Upper lobe of left lung (tissue), 6 donors: ENCODE data around the gene TUSC2. TPM values are rescaled to one million over a fixed set of nuclear protein-coding genes. Genes with fewer than 3 reads are reported as not detected.
"Not testable (repeated sequence)": the region's sequence is repeated elsewhere in the genome, so short reads cannot be mapped to it uniquely, and the experiment has no call there.

ENCODE experiments used
- ATAC-seq, 2 donors: fragments of 200-7000 bp; cut with Tn5 transposase; one replicate each; pipeline ENCODE4 v1.9.1; 2022; ENCODE audit warnings: mild to moderate bottlenecking in 2 of 2, moderate library complexity in 2 of 2; ENCODE audit not compliant: low FRiP score in 2 of 2
- DNase-seq, 2 donors: peaks; one replicate each; pipeline ENCODE4 v3.0.0-alpha.2; 2019 to 2020
- H3K27ac ChIP-seq, 4 donors: fragments of 200-600 bp; sonication (generic); one replicate each; pipeline ENCODE4 v1.5.1; 2016 to 2019
- H3K27me3 ChIP-seq, 4 donors: fragments of 200-600 bp; sonication (generic); one replicate each; pipeline ENCODE4 v1.5.1; 2017 to 2019
- H3K36me3 ChIP-seq, 4 donors: fragments of 200-600 bp; sonication (generic); one replicate each; pipeline ENCODE4 v1.5.1; 2016 to 2019
- H3K4me1 ChIP-seq, 4 donors: fragments of 200-600 bp; sonication (generic); one replicate each; pipeline ENCODE4 v1.5.1; 2018 to 2019
- H3K4me3 ChIP-seq, 4 donors: fragments of 200-600 bp; sonication (generic); one replicate each; pipeline ENCODE4 v1.5.1; 2017 to 2019; ENCODE audit warnings: mild to moderate bottlenecking in 2 of 4, moderate library complexity in 1 of 4
- H3K9me3 ChIP-seq, 4 donors: fragments of 200-600 bp; sonication (generic); one replicate each; pipeline ENCODE4 v1.5.1; 2018 to 2019
- CTCF ChIP-seq, 6 experiments: fragments of 450-650 bp in 4 of 6; fragments of 200-600 bp in 2 of 6; sonication (generic) in 2 of 6; IDR thresholded peaks; one replicate each; pipeline ENCODE4 v1.5.1; 2016 to 2019; ENCODE audit warnings: antibody characterized with exemption in 6 of 6
- EP300 ChIP-seq, 4 donors: sonication (generic); formaldehyde crosslinking; IDR thresholded peaks; one replicate each; pipeline ENCODE4 v1.5.1; 2017; ENCODE audit warnings: antibody characterized with exemption in 4 of 4, control low read depth in 2 of 4
- POLR2A ChIP-seq, 4 donors: fragments of 450-650 bp; IDR thresholded peaks; one replicate each; pipeline ENCODE4 v1.5.1; 2016 to 2017; ENCODE audit warnings: antibody characterized with exemption in 4 of 4, mild to moderate bottlenecking in 2 of 4
- POLR2AphosphoS5 ChIP-seq, 2 donors: sonication (generic); formaldehyde crosslinking; IDR thresholded peaks; one replicate each; pipeline ENCODE4 v1.5.1; 2017; ENCODE audit warnings: antibody characterized with exemption in 2 of 2
- WGBS, 2 donors: methylation state at CpG; one replicate each; pipeline ENCODE4 v1.1.5; 2017 to 2018; 5-methylcytosine and 5-hydroxymethylcytosine counted together
- total RNA-seq, 6 donors: library from RNA; depleted of rRNA in 4 of 6; stranded (reverse); fragments of >200 nt in 4 of 6; gene quantifications; one replicate each; pipeline versions ENCODE4 v1.1.0 to v1.2.1, GENCODE V29; 2016 to 2021
- donor health status: DM: no; HTN: no; CAD: no; lungs with moderate emphysema.
- donor health status: DM: no; HTN: yes; CAD: no; lungs with severe emphysema.

TUSC2 gene
- total RNA-seq, 6 donors from 2014 or later: 16.8 to 36.1 (median 25.0) TPM

DNA sequence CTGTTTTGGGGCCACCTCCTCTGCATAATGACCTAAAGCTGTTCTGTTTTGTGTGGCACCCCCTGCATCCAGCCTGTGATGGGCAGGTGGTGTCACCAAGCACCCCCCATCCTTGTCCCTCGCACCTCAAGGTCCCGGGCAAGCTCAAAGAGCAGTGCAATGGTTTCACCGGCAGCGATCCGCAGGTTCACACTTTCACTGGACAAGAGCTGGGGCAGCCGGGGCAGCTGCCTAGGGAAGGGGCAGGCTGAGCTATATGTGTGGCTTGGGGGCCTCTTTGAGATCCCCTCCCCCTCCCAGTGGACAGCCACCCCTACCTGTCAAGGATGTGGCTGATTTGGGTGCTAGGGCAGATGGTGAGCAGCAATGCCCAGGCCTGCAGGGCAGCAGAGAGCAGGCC lies 38.9 kb downstream of the TUSC2 start:
- DNase-seq (no peak), ATAC-seq (no peak)
- Histone ChIP-seq H3K9me3 (no peaks in the 10 kb centered on the region), H3K27ac (no peak overlapping the region), H3K27me3 (no peaks in the 10 kb centered on the region), H3K36me3 (peaks cover 18 to 44% (median 39%) of the 10 kb centered on the region in 4 donors), H3K4me3 (no peak overlapping the region), H3K4me1 (peaks cover 16 to 24% (median 21%) of the 10 kb centered on the region in 4 donors)
- 95 to 98% methylated on average over 6 of the region's 6 CpGs for WGBS, 2 donors
- TF ChIP-seq CTCF (IDR thresholded peaks at IDR 0.05) (no peak), POLR2A (IDR thresholded peaks at IDR 0.05) (no peak), POLR2AphosphoS5 (IDR thresholded peaks at IDR 0.05) (no peak), EP300 (IDR thresholded peaks at IDR 0.05) (no peak)

DNA sequence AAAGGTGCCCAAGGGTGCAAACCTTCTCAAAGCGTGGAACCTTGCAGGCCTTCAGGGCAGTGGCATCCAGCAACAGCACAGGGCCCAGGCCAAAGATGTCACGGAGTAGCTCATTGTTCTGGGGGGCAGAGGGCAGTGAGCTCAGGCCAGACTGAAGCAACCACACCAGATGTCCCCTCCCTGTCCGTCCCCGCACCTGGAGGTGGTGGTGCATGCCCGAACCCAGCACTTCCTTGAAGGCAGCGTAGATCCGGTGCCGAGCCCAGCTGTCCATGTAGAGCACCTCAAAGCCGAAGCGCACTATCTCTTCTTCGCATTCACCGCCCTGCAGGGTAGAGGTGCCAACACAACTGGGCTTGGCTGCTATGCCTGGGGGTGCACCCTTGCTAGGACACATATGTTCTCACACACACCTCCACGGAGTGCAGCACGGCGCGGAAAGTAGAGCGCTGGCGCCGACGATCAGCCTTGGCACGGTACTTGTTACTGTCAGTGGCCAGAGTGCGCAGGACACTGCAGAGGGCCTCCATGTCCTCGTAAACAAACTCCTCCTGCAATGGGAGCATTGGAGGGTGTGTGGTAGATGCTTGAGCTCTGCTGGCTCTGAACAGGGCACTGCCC lies 39.5 kb downstream of the TUSC2 start:
- ATAC-seq (no peak), DNase-seq (no peak)
- TF ChIP-seq POLR2A (IDR thresholded peaks at IDR 0.05): no peak
- TF ChIP-seq EP300 (IDR thresholded peaks at IDR 0.05): no peak
- TF ChIP-seq POLR2AphosphoS5 (IDR thresholded peaks at IDR 0.05): no peak
- no peak for TF ChIP-seq CTCF (IDR thresholded peaks at IDR 0.05)
- H3K27ac ChIP-seq: no peak overlapping the region
- peaks cover 18 to 44% (median 39%) of the 10 kb centered on the region in 4 donors for H3K36me3 ChIP-seq
- no peaks in the 10 kb centered on the region for H3K27me3 ChIP-seq
- H3K4me3 ChIP-seq: no peak overlapping the region
- 96 to 97% methylated on average over 11 to 23 of the region's 23 CpGs for WGBS, 2 donors
- peaks cover 16 to 24% (median 21%) of the 10 kb centered on the region in 4 donors for H3K4me1 ChIP-seq
- H3K9me3 ChIP-seq: no peaks in the 10 kb centered on the region

DNA sequence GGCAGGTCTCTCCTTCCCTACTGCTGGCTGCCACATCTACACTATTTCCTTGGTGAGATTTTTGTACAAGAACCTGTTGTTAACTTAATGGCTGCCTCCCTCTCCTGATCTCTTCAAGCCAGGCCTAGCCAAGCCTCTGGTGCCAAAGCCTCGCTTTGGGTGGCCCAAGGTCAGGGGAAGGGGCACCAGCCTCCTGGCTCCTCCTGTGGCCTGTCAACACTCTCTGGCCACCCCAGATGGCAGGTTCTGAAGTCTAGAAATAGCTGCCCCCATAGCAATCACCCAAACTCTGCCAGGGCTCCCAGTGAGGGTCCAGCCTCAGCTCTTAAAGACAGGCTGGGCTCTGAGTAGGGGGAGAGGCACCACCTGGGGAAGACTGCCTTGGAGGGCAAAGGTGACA lies 40.8 kb downstream of the TUSC2 start:
- Histone ChIP-seq H3K9me3 (no peaks in the 10 kb centered on the region), H3K4me3 (no peak overlapping the region), H3K36me3 (peaks cover 18 to 44% (median 39%) of the 10 kb centered on the region in 4 donors), H3K4me1 (peaks cover 8 to 17% (median 14%) of the 10 kb centered on the region in 4 donors), H3K27ac (no peak overlapping the region), H3K27me3 (no peaks in the 10 kb centered on the region)
- ATAC-seq (no peak), DNase-seq (no peak)
- no peak for TF ChIP-seq POLR2AphosphoS5 (IDR thresholded peaks at IDR 0.05)
- TF ChIP-seq CTCF (IDR thresholded peaks at IDR 0.05): no peak
- no peak for TF ChIP-seq POLR2A (IDR thresholded peaks at IDR 0.05)
- no peak for TF ChIP-seq EP300 (IDR thresholded peaks at IDR 0.05)
- WGBS, 2 donors: 82 to 100% methylated on average over 1 of the region's 1 CpG

- Histone ChIP-seq H3K9me3 (no peaks in the 10 kb centered on the region), H3K27me3 (no peaks in the 10 kb centered on the region), H3K36me3 (peaks cover 18 to 44% (median 39%) of the 10 kb centered on the region in 4 donors), H3K4me1 (peaks cover 7 to 14% (median 10%) of the 10 kb centered on the region in 4 donors), H3K4me3 (no peak overlapping the region), H3K27ac (no peak overlapping the region)
- peak in 1 of 2 donors; percentile 62 for DNase-seq
- no peak for ATAC-seq
- 92 to 93% methylated on average over 6 to 28 of the region's 28 CpGs for WGBS, 2 donors
- TF ChIP-seq EP300 (IDR thresholded peaks at IDR 0.05): no peak
- no peak for TF ChIP-seq POLR2AphosphoS5 (IDR thresholded peaks at IDR 0.05)
- TF ChIP-seq CTCF (IDR thresholded peaks at IDR 0.05): no peak
- TF ChIP-seq POLR2A (IDR thresholded peaks at IDR 0.05): no peak
Observed at GRCh38 chr3:50286322-50287227, 41.4 kb downstream of the TUSC2 start.

GRCh38 chr3:50284121-50284520 lies 43.9 kb downstream of the TUSC2 start:
- not testable (repeated sequence) for H3K4me3 ChIP-seq, H3K27me3 ChIP-seq, ATAC-seq, H3K9me3 ChIP-seq, H3K27ac ChIP-seq, H3K4me1 ChIP-seq, DNase-seq
- 89 to 91% methylated on average over 6 of the region's 6 CpGs for WGBS, 2 donors
- H3K36me3 ChIP-seq: peaks cover 8 to 30% (median 26%) of the 10 kb centered on the region in 4 donors
